ENCODE data around the gene CBX4. TPM values are rescaled to one million over a fixed set of nuclear protein-coding genes. Genes with fewer than 3 reads are reported as not detected.

The CBX4 gene
- total and polyA plus RNA-seq, 2 of the 13 experiments (the other 11 are each of a cell fraction or from before 2014, with no cell fraction given): 25.8 to 50.8 TPM

- TF ChIP-seq ARNT (IDR thresholded peaks at IDR 0.05) (no peak), ISL2 (CRISPR knock-in tag; IDR thresholded peaks at IDR 0.05) (no peak), ARID5B (CRISPR knock-in tag; IDR thresholded peaks at IDR 0.05) (no peak), TSC22D2 (CRISPR knock-in tag; IDR thresholded peaks at IDR 0.05; ENCODE audit: borderline replicate concordance) (no peak), ZNF329 (CRISPR knock-in tag; IDR thresholded peaks at IDR 0.05; ENCODE audit: low read depth) (no peak), POLR2G (IDR thresholded peaks at IDR 0.05; ENCODE audit: low read depth, low read length) (no peak), ZNF550 (CRISPR knock-in tag; IDR thresholded peaks at IDR 0.05; ENCODE audit: borderline replicate concordance) (no peak), MAFK (conservative IDR thresholded peaks at IDR 0.05 in 1 of 2, IDR thresholded peaks at IDR 0.05 in 1 of 2; ENCODE audit: low read length in 2 of 2) (no peak), ZNF362 (CRISPR knock-in tag; IDR thresholded peaks at IDR 0.05; ENCODE audit: borderline replicate concordance) (no peak), SETDB1 (CRISPR knock-in tag; IDR thresholded peaks at IDR 0.05; ENCODE audit: borderline replicate concordance) (no peak), ZNF687 (CRISPR knock-in tag; IDR thresholded peaks at IDR 0.05) (peak; percentile 29)
Observed at GRCh38 chr17:79794659-79795511, 44.4 kb downstream of the CBX4 start (continued).
